HepG2 (cell line): ENCODE results near the gene MKNK1. TPM values are rescaled to one million over a fixed set of nuclear protein-coding genes. Genes with fewer than 3 reads are reported as not detected.

Experiments
- ATAC-seq: fragments of 200-7000 bp; cut with Tn5 transposase; 3 replicates; pipeline ENCODE4 v1.9.1; 2020; ENCODE audit warnings: mild to moderate bottlenecking, moderate library complexity
- BruUV-seq: library from RNA; stranded (reverse); fragments of 400-500 nt; replicated peaks from 2 replicates; lab custom pipeline; 2021; lab: Mats Ljungman, UMichigan
- CTCF ChIA-PET: fragments of 300-600 bp; formaldehyde crosslinking; extraction: SDS; loops from one replicate; lab custom pipeline; 2021; ENCODE audit warnings: low total read pairs, inconsistent platforms, low intra/inter-chr PET ratio; lab: Yijun Ruan, JAX
- POLR2A ChIA-PET: fragments of 350-600 bp; sonication (Branson Sonifier 250); formaldehyde crosslinking; loops from one replicate; lab custom pipeline; 2020; ENCODE audit warnings: antibody characterized with exemption, inconsistent platforms; lab: Yijun Ruan, JAX
- DNase-seq: peaks from one replicate; pipeline ENCODE4 v3.0.0-alpha.2; 2015; ENCODE audit warnings: low spot score
- FAIRE-seq: peaks from 3 replicates; lab custom pipeline; 2011; peaks lifted over from hg19 to GRCh38; lab: Jason Lieb, UNC
- H2AFZ ChIP-seq: one replicate; pipeline ENCODE4 v1.6.1; 2011; ENCODE audit warnings: low read length, inconsistent platforms
- H3K27ac ChIP-seq: fragments of 300-600 bp; 3 replicates; pipeline ENCODE4 v1.8.0; 2011; ENCODE audit warnings: mixed run types, mild to moderate bottlenecking, mixed read lengths, low read length, inconsistent platforms; ENCODE audit not compliant: insufficient read depth; ENCODE audit errors: extremely low read length
- H3K27me3 ChIP-seq, 2 experiments: fragments of 200-600 bp in 1 of 2; 2 replicates in 1 of 2; 3 replicates in 1 of 2; pipeline versions ENCODE4 v1.6.0 to v1.8.0; 2011; ENCODE audit warnings: low read length in 2 of 2, mild to moderate bottlenecking in 2 of 2, moderate library complexity in 2 of 2, inconsistent platforms in 1 of 2; ENCODE audit not compliant: insufficient read depth in 2 of 2, control insufficient read depth in 1 of 2
- H3K36me3 ChIP-seq, 2 experiments: fragments of 200-600 bp in 1 of 2; replicated peaks in 1 of 2; 2 replicates in 1 of 2; 3 replicates in 1 of 2; pipeline versions ENCODE4 v1.5.1 to v1.8.0; 2011; ENCODE audit warnings: low read length in 2 of 2, inconsistent platforms in 1 of 2; ENCODE audit not compliant: insufficient read depth in 2 of 2, control insufficient read depth in 1 of 2
- H3K4me1 ChIP-seq: 2 replicates; pipeline ENCODE4 v1.5.1; 2012; ENCODE audit warnings: low read length, inconsistent platforms; ENCODE audit not compliant: insufficient read depth
- H3K4me2 ChIP-seq: 2 replicates; pipeline ENCODE4 v1.6.0; 2011; ENCODE audit warnings: low read depth, low read length, inconsistent platforms
- H3K4me3 ChIP-seq, 3 experiments: fragments of 200-600 bp in 1 of 3; sonication (generic), shearing (Covaris generic) in 1 of 3; replicated peaks in 1 of 3; 2 replicates each; pipeline ENCODE4 v1.5.1; 2011 to 2016; ENCODE audit warnings: low read length in 3 of 3, inconsistent platforms in 2 of 3, low read depth in 2 of 3, mild to moderate bottlenecking in 2 of 3, control low read depth in 1 of 3, mixed read lengths in 1 of 3; ENCODE audit not compliant: insufficient read depth in 1 of 3
- H3K79me2 ChIP-seq: one replicate; pipeline ENCODE4 v1.6.1; 2011; ENCODE audit warnings: low read length, inconsistent platforms; ENCODE audit not compliant: insufficient read depth
- H3K9ac ChIP-seq: 2 replicates; pipeline ENCODE4 v1.6.0; 2011; ENCODE audit warnings: mild to moderate bottlenecking, low read depth, low read length, inconsistent platforms; ENCODE audit not compliant: insufficient read depth
- H3K9me3 ChIP-seq: 2 replicates; pipeline ENCODE4 v1.5.1; 2012; ENCODE audit warnings: mild to moderate bottlenecking, low read length
- H4K20me1 ChIP-seq: 2 replicates; pipeline ENCODE4 v1.6.0; 2011; ENCODE audit warnings: inconsistent platforms, mild to moderate bottlenecking, low read length, moderate library complexity; ENCODE audit not compliant: insufficient read depth
- GATAD1 ChIP-seq: IDR thresholded peaks from 2 replicates; pipeline ENCODE4 v1.6.1; 2016; ENCODE audit warnings: missing genetic modification reagents, missing compliant biosample characterization
- KAT2B ChIP-seq: fragments of 150-350 bp; IDR thresholded peaks from 2 replicates; pipeline ENCODE4 v1.6.1; 2014; ENCODE audit warnings: low read depth, low read length, borderline replicate concordance
- MTF1 ChIP-seq: sonication (generic); formaldehyde crosslinking; IDR thresholded peaks from 2 replicates; pipeline ENCODE4 v1.5.0; 2020; ENCODE audit warnings: missing genetic modification reagents
- SETDB1 ChIP-seq: sonication (generic); formaldehyde crosslinking; IDR thresholded peaks from 2 replicates; pipeline ENCODE4 v1.5.1; 2020; ENCODE audit warnings: missing genetic modification reagents, mild to moderate bottlenecking, borderline replicate concordance
- TCF7 ChIP-seq: sonication (generic); IDR thresholded peaks from 2 replicates; pipeline ENCODE4 v1.6.1; 2016; ENCODE audit warnings: antibody characterized with exemption, low read depth
- TRIM24 ChIP-seq: sonication (generic); formaldehyde crosslinking; IDR thresholded peaks from 2 replicates; pipeline ENCODE4 v1.8.0; 2022; ENCODE audit warnings: mild to moderate bottlenecking, missing genetic modification reagents
- YY1 ChIP-seq: IDR thresholded peaks from 2 replicates; pipeline ENCODE4 v1.6.1; 2011; ENCODE audit warnings: low read length, low read depth, moderate library complexity, mild to moderate bottlenecking; ENCODE audit not compliant: insufficient read depth, insufficient replicate concordance
- ZBTB37 ChIP-seq: sonication (generic); formaldehyde crosslinking; IDR thresholded peaks from 2 replicates; pipeline ENCODE4 v1.4.0; 2020; ENCODE audit warnings: mild to moderate bottlenecking, missing genetic modification reagents
- ZFY ChIP-seq: sonication (generic); formaldehyde crosslinking; IDR thresholded peaks from 2 replicates; pipeline ENCODE4 v1.4.0; 2020; ENCODE audit warnings: missing genetic modification reagents
- ZNF430 ChIP-seq: sonication (generic); formaldehyde crosslinking; IDR thresholded peaks from 2 replicates; pipeline ENCODE4 v1.9.0; 2021; ENCODE audit warnings: mild to moderate bottlenecking, missing genetic modification reagents
- ZNF850 ChIP-seq: sonication (generic); formaldehyde crosslinking; conservative IDR thresholded peaks from 2 replicates; pipeline ENCODE4 v1.9.0; 2021; ENCODE audit warnings: mild to moderate bottlenecking, missing genetic modification reagents
- WGBS: methylation state at CpG from one replicate; pipeline ENCODE4 v1.1.6; 2017; ENCODE audit warnings: low lambda C conversion rate; 5-methylcytosine and 5-hydroxymethylcytosine counted together
- in situ Hi-C: cut with HindIII; loops from 2 replicates; pipeline ENCODE4 v1.10.0; 2017; ENCODE audit warnings: low pct_unique_long_range_greater_than_20kb; ENCODE audit not compliant: extremely low pct_ligation_motif_present
- intact Hi-C: fragments of 100-400 bp; cut with micrococcal nuclease; formaldehyde crosslinking; loops from one replicate; pipeline ENCODE4 v1.10.0; 2022; ENCODE audit not compliant: unreplicated experiment
- polyA plus RNA-seq, 8 experiments: library from polyadenylated mRNA; depleted of rRNA in 3 of 8; stranded (reverse) in 7 of 8; unstranded in 1 of 8; fragments of >200 nt; fragmentation: Illumina TruSeq in 4 of 8; extraction: Trizol in 4 of 8; gene quantifications; 2 replicates each; pipeline versions ENCODE4 v1.2.1 to v1.2.3, GENCODE V29; 2011 to 2016; ENCODE audit warnings: low read depth in 4 of 8, missing spikeins in 1 of 8, mixed read lengths in 1 of 8; ENCODE audit not compliant: insufficient read depth in 1 of 8
- total RNA-seq, 5 experiments: library from RNA; depleted of rRNA; stranded (reverse); fragments of >200 nt; fragmentation: Illumina TruSeq; extraction: Trizol; gene quantifications; 2 replicates each; pipeline ENCODE4 v1.2.3, GENCODE V29; 2016; ENCODE audit warnings: low read depth in 1 of 5

The MKNK1 gene
- total and polyA plus RNA-seq, 2 of the 13 experiments (the other 11 are each of a cell fraction or from before 2014, with no cell fraction given) = 18.5 to 24.1 TPM

DNA sequence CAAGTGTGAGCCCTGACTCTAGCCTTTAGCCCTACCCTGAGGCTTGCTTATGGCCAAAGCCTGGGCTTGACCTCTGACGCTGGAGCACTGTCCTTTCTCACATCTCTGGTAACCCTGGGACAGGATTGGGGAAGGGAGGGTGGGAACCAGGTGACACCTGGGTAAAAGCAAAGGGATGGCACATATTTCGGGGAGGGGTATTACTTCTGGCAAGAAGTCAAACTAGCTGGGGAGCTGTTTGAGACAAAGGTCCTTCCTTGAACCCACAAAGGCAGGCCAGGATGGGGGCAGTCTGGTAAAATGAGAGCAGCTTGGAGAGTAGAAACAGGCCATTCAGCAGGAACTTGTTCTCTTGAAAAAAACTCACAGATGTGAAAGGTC lies 10.5 kb upstream of the MKNK1 start:
- Histone ChIP-seq H3K27ac (no peak overlapping the region), H3K9ac (no peak overlapping the region), H3K4me3 (no peak overlapping the region), H3K9me3 (no peaks in the 10 kb centered on the region), H3K4me1 (peaks cover 38% of the 10 kb centered on the region), H4K20me1 (no peaks in the 10 kb centered on the region), H3K4me2 (no peak overlapping the region), H3K27me3 (no peaks in the 10 kb centered on the region; a peak in 1 of 5 replicates), H3K36me3 (no peaks in the 10 kb centered on the region), H2AFZ (no peak overlapping the region), H3K79me2 (no peaks in the 10 kb centered on the region)
- POLR2A ChIA-PET = interaction anchor here (6.2 kb wide), 1 partner anchor 10 kb away, joined by 79 read pairs; the partner anchor contains the start of gene MKNK1
- ATAC-seq (no peak), FAIRE-seq (no peak), DNase-seq (no peak)
- in situ Hi-C loops (no loop called here), intact Hi-C loops (loop anchor here (10.0 kb wide), 1 partner anchor 50 kb away; the partner anchor contains the start of gene ATPAF1)
- WGBS = 72% methylated on average over 2 of the region's 2 CpGs
- TF ChIP-seq GATAD1 (CRISPR knock-in tag) = no peak
- TF ChIP-seq TRIM24 = no peak
- no peak for TF ChIP-seq ZNF850 (CRISPR knock-in tag)
- no peak for TF ChIP-seq TCF7
- no TSS peak for BruUV-seq
- CTCF ChIA-PET = no interaction called here

DNA sequence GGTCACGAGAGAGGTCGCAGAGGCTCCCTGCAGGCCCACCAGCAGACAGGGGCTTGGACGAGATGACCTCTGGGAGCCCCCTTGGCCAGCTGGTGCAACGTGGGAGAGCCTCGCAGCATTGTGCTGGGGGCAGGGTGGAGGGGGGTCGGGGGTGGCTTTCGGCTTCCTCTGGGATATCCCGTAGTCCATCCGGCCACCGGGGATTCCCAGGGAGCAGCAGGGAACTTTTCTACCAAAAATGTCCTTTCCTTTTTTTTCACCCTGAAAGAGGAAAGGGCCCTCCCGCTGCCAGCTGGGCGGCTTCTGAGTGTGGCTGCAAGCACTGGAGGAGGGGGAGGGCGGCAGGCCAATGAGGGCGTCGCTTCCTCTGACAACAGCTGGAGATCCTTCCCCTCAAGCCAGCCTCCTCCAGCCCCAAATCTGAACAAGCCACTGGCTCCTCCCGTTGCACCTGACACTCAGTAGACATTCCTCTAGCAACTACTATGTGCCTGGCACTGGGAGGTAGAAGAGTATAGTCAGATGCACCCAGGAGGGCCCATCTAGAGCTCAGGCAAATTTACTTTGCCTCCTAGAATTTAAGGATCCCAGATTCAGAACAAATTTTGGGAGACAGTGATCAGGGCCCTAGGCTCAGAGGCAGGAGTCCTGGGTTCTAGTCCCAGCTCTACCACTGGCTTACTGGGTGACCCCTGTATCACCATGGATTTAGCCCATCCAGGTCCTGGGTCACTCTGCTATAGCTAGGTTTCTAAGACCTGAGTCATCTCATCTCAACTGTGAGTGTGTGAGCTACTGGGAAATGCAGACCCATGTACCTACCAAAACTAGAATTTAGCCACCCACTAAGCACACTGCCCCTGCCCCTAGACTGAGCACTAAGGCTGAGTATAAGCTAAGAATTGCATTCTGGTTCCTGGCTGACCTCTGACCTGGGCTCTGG lies 9.9 kb upstream of the MKNK1 start:
- Histone ChIP-seq H3K36me3 (no peaks in the 10 kb centered on the region; a peak in 1 of 5 replicates), H3K4me2 (no peak overlapping the region), H2AFZ (no peak overlapping the region), H3K27ac (no peak overlapping the region), H3K27me3 (no peaks in the 10 kb centered on the region; a peak in 1 of 5 replicates), H3K4me1 (peaks cover 32% of the 10 kb centered on the region), H3K9me3 (no peaks in the 10 kb centered on the region), H3K9ac (no peak overlapping the region), H3K79me2 (no peaks in the 10 kb centered on the region), H3K4me3 (no peak overlapping the region), H4K20me1 (no peaks in the 10 kb centered on the region)
- BruUV-seq = no TSS peak
- POLR2A ChIA-PET = interaction anchor here (6.2 kb wide), 1 partner anchor 9 kb away, joined by 79 read pairs; the partner anchor contains the start of gene MKNK1
- FAIRE-seq = no peak
- intact Hi-C loops (loop anchor here (10.0 kb wide), 1 partner anchor 51 kb away; the partner anchor contains the start of gene ATPAF1), in situ Hi-C loops (no loop called here)
- DNase-seq = no peak
- CTCF ChIA-PET = no interaction called here
- no peak for ATAC-seq
- WGBS = 74% methylated on average over 13 of the region's 16 CpGs
- no peak for TF ChIP-seq SETDB1 (CRISPR knock-in tag)
- TF ChIP-seq ZBTB37 = no peak
- TF ChIP-seq YY1 = no peak
- no peak for TF ChIP-seq MTF1
- TF ChIP-seq ZFY (CRISPR knock-in tag) = no peak
- no peak for TF ChIP-seq ZNF430 (CRISPR knock-in tag)
- TF ChIP-seq KAT2B = no peak
